GM19467 (cell line): ENCODE measurements around the gene SEMA5B.

ENCODE experiments used
- ATAC-seq: cut with Tn5 transposase; IDR thresholded peaks from one replicate; pipeline ENCODE4 v1.9.1; 2021; ENCODE audit warnings: mild to moderate bottlenecking, moderate library complexity; ENCODE audit not compliant: unreplicated experiment

Gene SEMA5B

DNA sequence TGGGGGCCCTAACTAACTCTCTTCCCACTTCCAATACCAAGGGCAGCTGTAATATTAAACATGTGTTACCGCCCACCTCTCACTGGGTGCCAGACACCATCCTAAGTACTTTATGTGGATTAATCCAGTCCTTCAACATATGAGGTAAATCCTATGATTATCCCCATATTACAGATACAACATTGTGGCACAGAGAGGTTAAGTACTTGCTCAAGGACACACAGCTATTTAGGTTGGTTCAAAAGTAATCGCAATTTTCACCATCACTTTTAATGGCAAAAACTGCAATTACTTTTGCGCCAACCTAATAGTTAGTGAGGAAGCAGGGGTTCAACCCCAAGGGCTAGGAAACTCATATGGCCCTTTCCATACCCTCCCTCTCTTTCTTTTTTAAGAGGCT is 100.8 kb downstream of the SEMA5B start:
- no peak for ATAC-seq

DNA sequence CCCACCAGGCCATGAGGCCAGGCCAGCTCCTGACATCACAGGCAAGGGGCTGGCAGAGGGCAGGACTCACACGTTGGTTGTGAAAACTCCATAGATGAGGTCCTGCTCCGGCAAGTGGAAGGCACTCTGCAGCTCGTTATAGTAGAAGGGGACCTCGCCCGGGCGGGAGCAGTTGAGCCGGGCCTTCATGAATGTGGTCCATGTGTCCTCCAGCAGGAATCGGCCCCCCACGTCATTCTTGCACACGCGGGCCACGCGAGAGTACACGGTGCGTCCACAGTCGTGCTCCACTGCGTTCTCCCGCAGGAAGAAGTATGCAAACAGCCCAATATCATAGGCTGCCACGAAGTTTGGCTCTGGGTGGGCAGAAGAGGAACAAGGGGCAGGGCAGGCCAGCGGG is 101.2 kb downstream of the SEMA5B start:
- no peak for ATAC-seq

DNA sequence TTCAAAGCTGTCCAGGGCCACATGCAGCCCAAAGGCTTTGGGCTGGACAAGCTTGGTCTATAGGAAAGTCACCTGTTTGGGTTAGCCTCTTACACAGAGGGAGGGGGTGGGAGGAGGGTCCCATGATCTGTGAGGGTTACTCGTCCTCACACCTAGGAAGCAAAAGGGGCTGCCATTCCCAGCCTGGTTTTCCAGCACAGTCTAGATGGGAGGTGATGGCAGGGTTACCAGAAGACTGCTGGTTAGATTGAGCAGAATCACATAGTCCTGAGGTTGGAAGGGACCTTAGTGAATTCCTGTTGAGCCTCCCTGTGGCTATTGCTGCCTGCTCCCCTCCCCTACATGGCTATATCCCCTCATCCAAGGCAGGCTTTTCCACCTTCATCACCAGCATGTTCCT is 101.8 kb downstream of the SEMA5B start:
- no peak for ATAC-seq

DNA sequence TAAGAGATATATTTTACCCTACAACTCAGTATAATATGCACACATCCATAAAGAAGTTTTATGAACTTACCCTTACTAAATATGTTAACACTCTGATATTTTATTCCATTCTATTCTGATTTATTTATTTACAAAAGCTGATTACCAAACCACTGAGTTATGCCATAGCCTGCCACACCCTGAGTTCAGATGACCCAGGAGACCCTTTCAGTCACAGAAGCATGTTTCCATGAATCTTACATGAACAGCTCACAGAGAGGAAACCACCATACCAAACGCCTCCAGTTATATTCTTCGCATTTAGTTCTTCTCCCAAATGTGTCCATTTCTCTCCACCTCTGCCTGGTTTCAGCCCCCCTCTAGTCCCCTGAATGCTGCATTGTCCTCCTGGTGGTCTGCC is 103.5 kb downstream of the SEMA5B start:
- ATAC-seq: no peak

DNA sequence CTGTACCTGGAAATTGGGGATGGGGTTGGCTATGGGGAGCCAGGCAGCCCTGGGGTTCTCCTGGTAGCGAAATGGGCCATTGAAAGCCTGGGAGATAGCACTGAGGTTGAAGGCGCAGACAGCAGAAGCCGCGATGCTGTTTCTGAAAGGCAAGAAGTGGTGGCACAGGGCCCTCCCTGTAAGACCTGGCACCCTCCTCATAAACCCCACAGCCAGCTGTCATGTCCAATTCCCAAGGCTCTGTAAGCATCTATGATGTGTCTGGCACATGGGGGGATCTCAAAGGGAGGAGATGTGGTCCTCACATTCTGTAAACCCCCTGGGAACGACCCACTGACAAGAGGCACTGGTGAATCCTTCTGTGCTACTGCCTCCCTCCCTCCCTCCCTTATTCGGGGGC is 104.0 kb downstream of the SEMA5B start:
- ATAC-seq: no peak

DNA sequence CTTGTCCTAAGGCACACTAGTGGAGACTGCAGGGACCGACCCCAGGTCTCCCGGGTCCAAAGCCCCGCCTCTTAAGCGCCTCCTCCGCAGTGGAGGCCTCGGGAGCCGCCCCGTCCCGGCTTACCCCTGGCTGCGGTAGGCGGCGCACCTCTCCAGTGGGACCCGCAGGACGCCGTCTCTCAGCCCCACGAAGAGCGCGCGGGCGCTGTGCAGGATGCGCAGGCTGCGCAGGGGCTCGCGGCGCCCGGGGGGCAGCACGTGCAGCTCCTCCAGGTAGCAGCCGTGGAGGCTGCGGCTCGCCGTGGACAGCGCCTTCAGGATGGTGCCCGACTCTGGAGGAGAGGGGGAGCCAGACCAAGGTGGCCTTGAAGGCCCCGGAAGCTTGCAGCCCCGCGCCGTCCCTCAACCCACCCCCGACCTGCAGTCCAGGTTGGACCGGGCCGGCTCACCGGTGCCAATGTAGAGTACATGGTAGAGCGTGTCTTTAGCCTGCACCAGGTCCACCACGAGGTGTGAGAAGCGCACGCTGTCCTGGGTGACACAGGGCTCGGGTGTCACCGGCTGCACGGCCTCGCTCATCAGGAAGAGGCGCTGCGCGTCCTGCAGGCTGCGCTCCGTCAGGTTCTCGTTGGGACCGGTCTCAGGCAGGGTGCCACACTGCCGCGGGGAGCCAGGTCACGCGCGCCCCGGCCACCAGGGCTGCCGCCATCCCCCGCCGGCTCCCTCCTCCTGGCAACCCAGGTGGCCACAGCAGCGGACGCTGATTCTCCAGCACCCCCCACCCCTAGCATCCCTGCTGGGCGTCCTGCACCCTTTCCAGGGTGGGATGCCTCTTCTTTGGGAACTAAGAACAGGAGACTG is 105.5 kb downstream of the SEMA5B start:
- peak; percentile 59 for ATAC-seq

DNA sequence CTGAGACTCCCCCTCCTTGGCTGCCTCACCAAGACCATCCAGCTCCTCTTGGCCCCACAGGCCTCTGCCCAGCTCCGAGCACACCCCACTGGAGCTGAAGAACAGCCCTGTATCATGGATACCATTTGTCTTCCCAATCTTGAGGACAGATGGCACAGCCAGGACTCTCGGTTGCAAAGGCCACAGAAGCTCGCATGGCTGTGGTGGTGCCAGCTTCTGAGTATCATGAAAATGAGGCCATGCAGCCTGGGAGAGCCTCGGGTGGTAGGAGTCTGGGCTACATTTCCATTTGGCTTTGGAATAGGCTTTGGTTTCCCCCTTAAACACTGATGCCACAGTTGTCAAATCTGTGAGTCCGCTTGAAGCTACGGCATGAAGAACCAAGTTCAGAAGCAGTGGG is 106.6 kb downstream of the SEMA5B start:
- no peak for ATAC-seq

DNA sequence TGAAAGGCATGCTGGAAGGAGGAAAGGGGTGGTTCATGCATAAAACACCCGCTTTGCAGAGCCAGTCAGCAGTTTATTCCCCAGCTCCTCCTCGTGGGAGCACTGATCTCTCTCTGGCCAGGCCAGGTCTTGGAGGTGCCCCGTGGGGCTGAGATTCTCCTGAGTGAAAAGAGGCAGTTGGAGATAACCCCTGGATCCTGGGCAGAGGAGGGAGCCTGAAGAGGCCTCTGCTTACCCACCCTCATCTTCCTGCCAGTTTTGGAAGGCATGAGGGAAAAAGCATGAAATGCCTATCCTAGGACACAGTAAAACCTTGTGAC is 108.3 kb downstream of the SEMA5B start:
- no peak for ATAC-seq

DNA sequence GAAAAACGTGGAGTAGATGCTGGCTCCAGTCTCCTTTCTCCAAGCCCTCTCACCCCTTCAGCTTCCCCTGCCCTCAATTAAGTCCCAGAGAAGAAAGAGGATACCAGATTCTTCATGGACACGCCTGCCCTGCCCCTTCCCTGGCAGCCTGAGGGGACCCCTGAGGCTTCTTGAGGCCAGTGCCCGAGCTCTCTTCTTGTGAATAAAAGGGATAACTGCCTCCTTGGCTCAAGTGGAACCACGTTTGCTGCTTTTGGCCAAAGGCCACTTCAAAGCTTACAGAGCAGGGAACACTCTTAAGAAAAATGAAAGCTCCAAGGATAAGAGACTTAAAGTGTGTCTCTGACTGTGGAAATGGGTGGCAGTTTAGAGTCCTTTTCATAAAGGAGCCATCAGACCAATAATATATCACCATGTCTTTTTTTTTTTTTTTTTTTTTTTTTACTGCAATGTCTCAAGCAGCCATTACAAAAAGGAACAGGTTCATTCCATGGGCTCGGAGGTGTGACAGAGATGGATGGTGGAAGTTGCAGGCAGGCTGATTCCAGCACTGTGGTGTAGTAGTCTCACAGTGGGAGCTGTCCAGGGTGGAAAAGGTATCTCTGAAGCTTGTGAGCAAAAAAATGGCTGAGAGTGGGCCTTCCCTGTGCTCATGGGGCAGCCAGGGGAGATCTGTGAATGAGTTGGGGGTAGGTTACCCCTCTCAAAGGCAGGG is 108.8 kb downstream of the SEMA5B start:
- ATAC-seq: no peak

DNA sequence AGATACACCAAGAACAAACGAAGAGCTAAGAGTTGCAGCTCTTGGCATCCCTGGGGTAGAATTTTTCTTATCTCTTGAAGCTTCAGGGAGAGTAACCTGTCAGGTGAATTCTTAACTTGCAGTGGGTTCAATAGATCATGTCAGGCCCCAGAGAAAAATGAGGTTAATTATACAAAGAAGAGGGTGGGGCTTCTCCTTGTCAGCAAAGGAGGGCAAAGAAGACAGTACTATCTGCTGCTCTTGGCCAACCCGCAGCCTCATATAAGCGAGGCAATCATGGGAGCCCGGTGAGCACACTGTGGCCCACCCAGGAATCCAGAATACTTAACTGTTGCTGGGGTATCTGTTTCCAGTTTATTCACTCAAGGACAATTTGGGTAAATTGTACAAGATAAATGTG is 110.2 kb downstream of the SEMA5B start:
- no peak for ATAC-seq

DNA sequence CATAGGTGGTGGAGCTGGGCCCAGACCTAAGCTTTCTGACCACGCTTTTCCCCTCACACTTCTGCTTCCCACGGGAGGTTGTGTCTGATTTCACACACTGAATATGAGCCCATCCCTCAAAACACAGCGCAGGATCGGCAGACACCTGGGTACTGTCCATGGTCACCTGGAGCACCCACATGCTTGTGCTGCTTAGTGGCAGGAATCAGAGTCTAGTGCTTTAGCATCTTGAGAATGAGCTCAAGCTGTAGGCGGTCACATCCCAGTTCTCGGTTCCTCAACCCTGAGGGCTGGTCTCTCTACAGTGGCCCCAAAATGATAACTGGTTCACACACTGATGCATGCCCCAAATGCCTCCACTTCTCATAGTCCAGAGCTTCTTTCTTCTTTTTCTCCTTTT is 111.0 kb downstream of the SEMA5B start:
- no peak for ATAC-seq

DNA sequence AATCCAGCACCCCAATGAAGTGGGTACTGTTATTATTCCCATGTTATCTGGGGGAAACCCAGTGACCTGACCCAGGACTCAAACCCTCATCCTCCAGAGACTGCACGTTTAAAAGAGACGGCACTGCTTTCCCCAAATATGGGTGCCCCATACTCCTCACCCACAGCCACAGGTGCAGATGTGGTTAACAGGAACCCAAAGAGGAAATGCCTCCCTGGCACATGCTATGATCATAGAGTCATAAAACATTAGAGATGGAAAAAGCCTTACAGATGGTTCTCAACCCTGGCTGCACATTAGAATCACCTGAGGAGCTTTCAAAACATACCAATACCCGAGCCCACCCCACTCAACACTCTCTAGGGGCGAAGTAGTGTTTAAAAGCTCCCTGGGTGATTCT is 111.5 kb downstream of the SEMA5B start:
- no peak for ATAC-seq

DNA sequence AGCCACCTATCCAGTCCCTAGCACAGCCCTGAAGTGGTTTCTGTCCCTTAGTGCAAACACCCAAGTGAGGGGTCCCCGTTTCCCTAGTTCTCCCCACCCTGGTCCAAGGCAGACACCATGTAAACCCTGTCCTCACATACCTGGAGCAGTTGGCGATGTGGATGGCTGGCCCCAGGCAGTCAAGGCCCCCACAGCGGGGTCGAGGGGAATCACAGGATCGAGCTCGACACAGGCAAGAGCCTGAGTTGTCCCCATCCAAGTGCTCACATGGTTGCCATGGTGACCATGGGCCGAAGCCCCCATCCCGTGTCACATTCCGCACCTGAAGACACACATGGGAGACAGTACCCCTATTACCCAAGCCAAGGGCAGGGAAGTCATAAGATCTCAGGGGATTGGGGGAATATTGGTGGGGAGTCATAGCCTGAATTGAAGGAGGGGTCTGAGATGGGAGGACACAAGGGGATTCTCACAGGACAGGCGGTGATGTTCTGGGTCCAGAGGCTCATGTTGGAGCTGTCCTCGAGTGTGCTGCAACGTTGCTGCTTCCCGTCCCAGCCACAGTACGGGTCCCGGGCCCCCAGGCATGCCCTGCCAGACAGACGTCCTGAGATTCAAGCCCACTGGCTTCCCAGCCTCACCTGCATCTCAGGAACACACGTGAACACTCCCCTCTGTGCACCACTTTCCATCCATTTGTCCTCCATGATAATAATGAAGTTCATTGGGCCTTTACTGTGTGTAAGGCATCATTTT is 112.1 kb downstream of the SEMA5B start:
- ATAC-seq: no peak

DNA sequence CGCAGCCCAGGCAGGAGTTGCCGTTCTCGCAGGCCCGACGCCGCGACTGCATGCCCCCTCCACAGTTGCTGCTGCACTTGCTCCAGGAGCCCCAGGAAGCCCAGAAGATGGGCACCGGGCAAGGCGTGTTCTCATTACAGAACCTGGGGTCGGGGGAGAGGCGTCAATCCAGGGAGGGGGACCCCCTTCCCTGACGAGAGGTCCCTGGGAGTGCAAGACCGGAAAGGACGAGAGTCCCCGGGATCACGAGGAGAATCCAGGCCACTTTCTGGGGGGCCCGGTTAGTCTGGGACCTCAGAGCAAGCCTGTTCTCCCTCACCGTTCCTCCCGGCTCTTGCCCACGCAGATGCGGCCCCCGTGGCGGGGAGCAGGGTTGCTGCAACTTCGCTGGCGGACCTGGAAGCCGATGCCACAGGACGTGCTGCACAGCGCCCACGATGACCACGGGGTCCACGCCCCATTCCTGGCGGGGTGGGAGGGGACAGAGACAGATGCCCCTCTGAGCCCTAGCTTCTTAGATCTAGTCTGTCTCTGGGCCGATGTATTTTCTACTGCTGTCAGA is 113.9 kb downstream of the SEMA5B start:
- no peak for ATAC-seq

DNA sequence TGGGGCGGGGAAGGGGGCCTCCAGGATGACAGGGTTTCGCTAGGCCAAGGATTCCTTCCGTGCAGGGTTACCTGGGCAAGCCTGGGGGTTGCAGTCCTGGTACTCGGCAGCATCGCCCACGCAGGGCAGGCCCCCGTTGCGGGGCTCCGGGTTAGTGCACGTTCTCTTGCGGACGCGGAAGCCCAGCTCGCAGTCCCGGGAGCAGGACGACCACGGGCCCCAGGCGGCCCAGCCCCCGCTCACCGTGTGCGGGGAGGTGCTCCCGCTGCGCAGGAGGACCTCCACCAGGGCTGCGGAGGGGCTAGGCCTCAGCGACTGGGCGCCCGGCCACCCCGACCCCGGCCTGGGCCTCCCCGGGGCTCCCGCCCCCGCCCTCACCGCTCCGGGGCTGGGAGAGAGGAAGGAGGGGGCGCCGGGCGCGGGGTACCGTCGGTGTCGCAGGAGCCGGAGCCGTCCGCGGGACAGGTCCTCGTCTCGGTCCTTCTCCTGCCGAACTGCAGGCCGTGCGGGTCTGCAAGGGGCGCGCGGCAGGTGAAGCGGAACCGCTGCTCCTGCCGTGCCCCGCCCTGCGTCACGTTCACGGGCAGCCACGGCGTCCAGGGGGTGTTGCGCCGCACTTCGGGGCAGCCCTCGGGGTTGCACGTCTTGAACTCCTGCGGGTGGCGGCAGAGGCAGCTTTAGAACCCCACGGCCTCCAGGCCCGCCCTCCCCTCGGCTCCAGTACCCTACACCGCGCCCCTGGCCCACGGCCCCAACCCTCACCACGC is 114.6 kb downstream of the SEMA5B start:
- no peak for ATAC-seq

DNA sequence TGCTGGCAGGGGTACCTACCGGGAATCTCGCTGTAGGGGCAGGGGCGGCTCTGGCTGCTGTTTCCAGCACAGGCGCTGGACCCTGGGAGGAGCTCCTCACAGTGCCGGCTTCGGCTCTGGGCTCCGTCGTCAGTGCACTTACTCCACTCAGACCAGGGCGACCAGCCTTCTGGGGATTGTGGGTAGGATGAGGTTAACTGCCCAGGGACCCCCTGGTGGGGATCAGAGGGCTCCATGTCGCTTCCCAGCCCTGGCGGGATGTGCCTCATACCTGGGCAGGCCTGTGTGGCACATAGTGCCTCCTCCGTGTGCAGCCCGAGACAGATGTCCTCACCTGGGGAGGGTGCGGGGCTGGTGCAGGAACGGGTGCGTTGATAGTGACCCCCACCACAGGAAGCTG is 115.7 kb downstream of the SEMA5B start:
- ATAC-seq: no peak

DNA sequence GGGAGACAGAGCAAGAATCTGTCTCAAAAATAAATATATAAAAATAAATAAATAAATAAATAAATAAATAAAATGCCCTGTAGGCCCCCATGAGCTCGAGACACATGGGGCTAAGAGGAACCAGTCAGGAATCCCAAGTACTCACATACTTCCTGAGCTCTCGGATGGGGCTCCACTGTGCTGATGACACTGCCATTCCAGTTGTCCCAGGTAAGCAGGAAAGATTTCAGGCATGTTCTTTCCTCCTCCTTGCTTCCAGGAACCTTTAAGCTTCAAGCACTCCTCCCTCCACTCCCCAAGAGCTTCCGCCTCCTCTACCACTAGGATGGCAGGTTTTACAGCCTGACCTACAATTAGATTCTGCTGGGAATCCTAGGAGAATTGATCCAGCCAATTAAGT is 119.3 kb downstream of the SEMA5B start:
- no peak for ATAC-seq

DNA sequence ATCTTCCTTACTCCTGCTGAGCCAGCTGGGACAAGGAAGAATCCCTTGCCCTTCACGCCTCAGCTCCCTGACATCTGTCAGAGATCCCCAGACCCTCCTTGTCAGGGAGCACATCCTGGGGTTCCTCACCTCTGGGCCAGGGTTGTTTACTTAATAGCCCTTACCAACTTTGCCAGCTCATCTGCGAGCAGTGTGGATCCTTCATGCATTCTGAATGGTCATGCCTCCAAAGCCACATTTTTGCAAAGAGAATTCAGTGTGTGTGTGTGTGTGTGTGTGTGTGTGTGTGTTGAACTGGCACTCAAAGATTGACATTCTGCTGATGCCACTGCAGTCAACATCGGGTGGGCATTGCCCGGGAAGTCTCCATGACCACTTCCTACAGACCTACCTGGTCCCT is 120.1 kb downstream of the SEMA5B start:
- ATAC-seq: no peak

DNA sequence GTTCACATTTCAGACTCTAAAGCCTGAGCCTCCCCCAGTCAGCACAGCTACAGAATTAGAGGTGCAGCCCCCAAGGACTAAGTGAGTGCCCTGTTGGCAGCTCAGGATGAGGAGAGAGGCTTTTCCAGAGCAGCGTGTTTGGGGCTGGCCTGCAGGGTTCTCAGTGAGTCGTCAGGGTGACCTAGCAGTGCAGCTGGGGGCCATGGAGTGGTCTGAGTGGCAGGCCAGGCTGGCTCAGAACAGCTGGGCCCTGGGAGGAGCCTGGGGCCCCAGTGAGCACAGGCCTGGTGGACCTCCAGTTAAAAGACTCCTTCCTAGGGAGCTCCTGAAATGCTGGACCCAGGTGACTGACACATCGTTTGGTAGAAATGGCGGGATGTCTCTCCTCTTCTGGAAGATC is 124.4 kb downstream of the SEMA5B start:
- ATAC-seq: no peak

DNA sequence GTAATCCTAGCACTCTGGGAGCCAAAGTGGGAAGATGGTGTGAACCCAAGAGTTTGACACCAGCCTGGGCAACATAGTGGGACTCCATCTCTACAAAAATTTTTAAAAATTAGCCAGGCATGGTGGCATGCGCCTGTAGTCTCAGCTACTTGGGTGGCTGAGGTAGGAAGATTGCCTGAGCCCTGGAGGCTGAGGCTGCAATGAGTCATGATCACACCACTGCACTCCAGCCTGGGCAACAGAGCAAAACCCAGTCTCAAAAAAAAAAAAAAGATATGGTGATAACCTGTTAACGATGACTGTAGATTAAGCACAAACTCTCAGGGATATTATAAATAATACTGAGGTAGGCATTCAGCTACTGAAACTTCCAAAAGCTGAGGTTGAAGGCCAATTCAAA is 125.2 kb downstream of the SEMA5B start:
- ATAC-seq: no peak

DNA sequence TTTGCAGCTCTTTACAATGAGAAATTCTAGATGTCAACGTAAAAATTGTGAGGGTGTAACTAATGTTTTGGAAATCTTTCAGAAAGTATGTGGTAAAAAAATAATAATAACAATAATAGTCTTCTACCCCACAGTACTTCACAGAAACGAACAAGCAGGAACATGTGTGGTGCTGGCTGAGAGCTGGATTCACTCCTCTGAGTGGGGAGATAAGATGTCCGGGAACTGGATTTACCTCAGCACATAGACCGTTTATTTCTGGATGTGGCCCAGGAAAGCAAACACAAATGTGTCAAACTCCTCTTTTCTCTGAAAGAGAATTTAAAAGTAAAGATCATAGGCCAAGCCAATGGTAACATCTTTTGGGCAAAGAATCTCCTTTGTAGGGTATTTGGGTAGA is 129.3 kb downstream of the SEMA5B start:
- ATAC-seq: no peak
